ENCODE data around the gene PRRT3. TPM values are rescaled to one million over a fixed set of nuclear protein-coding genes. Genes with fewer than 3 reads are reported as not detected.

Gene PRRT3
- total and polyA plus RNA-seq, 9 of the 15 experiments (the other 6 are each of a cell fraction or from before 2014, with no cell fraction given), result 0.06 to 1.9 (median 1.2) TPM

DNA sequence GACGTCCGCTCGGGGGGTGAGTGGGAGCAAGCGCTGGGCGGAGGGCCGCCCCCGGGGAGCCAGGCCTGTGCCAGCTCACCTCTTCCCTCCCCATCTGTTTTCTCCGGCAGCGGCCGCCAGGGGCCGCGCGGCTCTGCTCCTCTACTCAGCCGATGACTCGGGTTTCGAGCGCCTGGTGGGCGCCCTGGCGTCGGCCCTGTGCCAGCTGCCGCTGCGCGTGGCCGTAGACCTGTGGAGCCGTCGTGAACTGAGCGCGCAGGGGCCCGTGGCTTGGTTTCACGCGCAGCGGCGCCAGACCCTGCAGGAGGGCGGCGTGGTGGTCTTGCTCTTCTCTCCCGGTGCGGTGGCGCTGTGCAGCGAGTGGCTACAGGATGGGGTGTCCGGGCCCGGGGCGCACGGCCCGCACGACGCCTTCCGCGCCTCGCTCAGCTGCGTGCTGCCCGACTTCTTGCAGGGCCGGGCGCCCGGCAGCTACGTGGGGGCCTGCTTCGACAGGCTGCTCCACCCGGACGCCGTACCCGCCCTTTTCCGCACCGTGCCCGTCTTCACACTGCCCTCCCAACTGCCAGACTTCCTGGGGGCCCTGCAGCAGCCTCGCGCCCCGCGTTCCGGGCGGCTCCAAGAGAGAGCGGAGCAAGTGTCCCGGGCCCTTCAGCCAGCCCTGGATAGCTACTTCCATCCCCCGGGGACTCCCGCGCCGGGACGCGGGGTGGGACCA, 19.2 kb downstream of the PRRT3 start (continued):
- TF ChIP-seq, protein P1, sequence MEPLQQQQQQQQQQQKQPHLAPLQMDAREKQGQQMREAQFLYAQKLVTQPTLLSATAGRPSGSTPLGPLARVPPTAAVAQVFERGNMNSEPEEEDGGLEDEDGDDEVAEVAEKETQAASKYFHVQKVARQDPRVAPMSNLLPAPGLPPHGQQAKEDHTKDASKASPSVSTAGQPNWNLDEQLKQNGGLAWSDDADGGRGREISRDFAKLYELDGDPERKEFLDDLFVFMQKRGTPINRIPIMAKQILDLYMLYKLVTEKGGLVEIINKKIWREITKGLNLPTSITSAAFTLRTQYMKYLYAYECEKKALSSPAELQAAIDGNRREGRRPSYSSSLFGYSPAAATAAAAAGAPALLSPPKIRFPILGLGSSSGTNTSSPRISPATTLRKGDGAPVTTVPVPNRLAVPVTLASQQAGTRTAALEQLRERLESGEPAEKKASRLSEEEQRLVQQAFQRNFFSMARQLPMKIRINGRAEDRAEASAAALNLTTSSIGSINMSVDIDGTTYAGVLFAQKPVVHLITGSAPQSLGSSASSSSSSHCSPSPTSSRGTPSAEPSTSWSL (CRISPR knock-in tag; IDR thresholded peaks at IDR 0.05; ENCODE audit: borderline replicate concordance), result 0 out of 2 replicates have a peak, but pooled peaks have one; percentile 69
- TF ChIP-seq, protein P2, sequence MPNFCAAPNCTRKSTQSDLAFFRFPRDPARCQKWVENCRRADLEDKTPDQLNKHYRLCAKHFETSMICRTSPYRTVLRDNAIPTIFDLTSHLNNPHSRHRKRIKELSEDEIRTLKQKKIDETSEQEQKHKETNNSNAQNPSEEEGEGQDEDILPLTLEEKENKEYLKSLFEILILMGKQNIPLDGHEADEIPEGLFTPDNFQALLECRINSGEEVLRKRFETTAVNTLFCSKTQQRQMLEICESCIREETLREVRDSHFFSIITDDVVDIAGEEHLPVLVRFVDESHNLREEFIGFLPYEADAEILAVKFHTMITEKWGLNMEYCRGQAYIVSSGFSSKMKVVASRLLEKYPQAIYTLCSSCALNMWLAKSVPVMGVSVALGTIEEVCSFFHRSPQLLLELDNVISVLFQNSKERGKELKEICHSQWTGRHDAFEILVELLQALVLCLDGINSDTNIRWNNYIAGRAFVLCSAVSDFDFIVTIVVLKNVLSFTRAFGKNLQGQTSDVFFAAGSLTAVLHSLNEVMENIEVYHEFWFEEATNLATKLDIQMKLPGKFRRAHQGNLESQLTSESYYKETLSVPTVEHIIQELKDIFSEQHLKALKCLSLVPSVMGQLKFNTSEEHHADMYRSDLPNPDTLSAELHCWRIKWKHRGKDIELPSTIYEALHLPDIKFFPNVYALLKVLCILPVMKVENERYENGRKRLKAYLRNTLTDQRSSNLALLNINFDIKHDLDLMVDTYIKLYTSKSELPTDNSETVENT (CRISPR knock-in tag; IDR thresholded peaks at IDR 0.05), result no peak
- no peak for TF ChIP-seq POLR2H (tag; IDR thresholded peaks at IDR 0.05; ENCODE audit: low read depth)
- TF ChIP-seq PYGO2 (tag; IDR thresholded peaks at IDR 0.05), result no peak
- 0 out of 4 replicates have a peak, but pooled peaks of 1 of the 2 experiments have one; percentile 42 for TF ChIP-seq FOXA3 (CRISPR knock-in tag; conservative IDR thresholded peaks at IDR 0.05 in 1 of 2, IDR thresholded peaks at IDR 0.05 in 1 of 2)
- TF ChIP-seq, protein P3, sequence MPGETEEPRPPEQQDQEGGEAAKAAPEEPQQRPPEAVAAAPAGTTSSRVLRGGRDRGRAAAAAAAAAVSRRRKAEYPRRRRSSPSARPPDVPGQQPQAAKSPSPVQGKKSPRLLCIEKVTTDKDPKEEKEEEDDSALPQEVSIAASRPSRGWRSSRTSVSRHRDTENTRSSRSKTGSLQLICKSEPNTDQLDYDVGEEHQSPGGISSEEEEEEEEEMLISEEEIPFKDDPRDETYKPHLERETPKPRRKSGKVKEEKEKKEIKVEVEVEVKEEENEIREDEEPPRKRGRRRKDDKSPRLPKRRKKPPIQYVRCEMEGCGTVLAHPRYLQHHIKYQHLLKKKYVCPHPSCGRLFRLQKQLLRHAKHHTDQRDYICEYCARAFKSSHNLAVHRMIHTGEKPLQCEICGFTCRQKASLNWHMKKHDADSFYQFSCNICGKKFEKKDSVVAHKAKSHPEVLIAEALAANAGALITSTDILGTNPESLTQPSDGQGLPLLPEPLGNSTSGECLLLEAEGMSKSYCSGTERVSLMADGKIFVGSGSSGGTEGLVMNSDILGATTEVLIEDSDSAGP (CRISPR knock-in tag; IDR thresholded peaks at IDR 0.05), result no peak
- no peak for TF ChIP-seq POU5F1 (IDR thresholded peaks at IDR 0.05; ENCODE audit: borderline replicate concordance, low read depth, low read length, partially characterized antibody)
- no peak for TF ChIP-seq PHTF2 (CRISPR knock-in tag; IDR thresholded peaks at IDR 0.05)
- TF ChIP-seq ESRRB (CRISPR knock-in tag; IDR thresholded peaks at IDR 0.05; ENCODE audit: borderline replicate concordance), result no peak
- TF ChIP-seq, protein P4, sequence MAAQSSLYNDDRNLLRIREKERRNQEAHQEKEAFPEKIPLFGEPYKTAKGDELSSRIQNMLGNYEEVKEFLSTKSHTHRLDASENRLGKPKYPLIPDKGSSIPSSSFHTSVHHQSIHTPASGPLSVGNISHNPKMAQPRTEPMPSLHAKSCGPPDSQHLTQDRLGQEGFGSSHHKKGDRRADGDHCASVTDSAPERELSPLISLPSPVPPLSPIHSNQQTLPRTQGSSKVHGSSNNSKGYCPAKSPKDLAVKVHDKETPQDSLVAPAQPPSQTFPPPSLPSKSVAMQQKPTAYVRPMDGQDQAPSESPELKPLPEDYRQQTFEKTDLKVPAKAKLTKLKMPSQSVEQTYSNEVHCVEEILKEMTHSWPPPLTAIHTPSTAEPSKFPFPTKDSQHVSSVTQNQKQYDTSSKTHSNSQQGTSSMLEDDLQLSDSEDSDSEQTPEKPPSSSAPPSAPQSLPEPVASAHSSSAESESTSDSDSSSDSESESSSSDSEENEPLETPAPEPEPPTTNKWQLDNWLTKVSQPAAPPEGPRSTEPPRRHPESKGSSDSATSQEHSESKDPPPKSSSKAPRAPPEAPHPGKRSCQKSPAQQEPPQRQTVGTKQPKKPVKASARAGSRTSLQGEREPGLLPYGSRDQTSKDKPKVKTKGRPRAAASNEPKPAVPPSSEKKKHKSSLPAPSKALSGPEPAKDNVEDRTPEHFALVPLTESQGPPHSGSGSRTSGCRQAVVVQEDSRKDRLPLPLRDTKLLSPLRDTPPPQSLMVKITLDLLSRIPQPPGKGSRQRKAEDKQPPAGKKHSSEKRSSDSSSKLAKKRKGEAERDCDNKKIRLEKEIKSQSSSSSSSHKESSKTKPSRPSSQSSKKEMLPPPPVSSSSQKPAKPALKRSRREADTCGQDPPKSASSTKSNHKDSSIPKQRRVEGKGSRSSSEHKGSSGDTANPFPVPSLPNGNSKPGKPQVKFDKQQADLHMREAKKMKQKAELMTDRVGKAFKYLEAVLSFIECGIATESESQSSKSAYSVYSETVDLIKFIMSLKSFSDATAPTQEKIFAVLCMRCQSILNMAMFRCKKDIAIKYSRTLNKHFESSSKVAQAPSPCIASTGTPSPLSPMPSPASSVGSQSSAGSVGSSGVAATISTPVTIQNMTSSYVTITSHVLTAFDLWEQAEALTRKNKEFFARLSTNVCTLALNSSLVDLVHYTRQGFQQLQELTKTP (IDR thresholded peaks at IDR 0.05; ENCODE audit: low read depth in 1 of 2, partially characterized antibody in 2 of 2), result no peak
- TF ChIP-seq ETS2 (tag; IDR thresholded peaks at IDR 0.05; ENCODE audit: borderline replicate concordance, poor library complexity, severe bottlenecking), result no peak
- no peak for TF ChIP-seq MYBL2 (IDR thresholded peaks at IDR 0.05; ENCODE audit: low read depth)
- no peak for TF ChIP-seq MYBL2 (CRISPR knock-in tag; IDR thresholded peaks at IDR 0.05; ENCODE audit: borderline replicate concordance)
- TF ChIP-seq TAF9B (IDR thresholded peaks at IDR 0.05; ENCODE audit: partially characterized antibody), result no peak
- no peak for TF ChIP-seq ZNF282 (CRISPR knock-in tag; IDR thresholded peaks at IDR 0.05)
- TF ChIP-seq FOXA1 (IDR thresholded peaks at IDR 0.05; ENCODE audit: borderline replicate concordance), result no peak

Data from K562 (cell line).